PC-3 (cell line): Measurements from ENCODE around the gene NPTXR. TPM values are rescaled to one million over a fixed set of nuclear protein-coding genes. Genes with fewer than 3 reads are reported as not detected.

ENCODE experiments used
- ATAC-seq: fragments of 200-7000 bp; cut with Tn5 transposase; 2 replicates; pipeline ENCODE4 v1.9.1; 2020; ENCODE audit warnings: mild to moderate bottlenecking, moderate library complexity
- BruUV-seq: library from RNA; stranded (reverse); fragments of 400-500 nt; replicated peaks from 2 replicates; lab custom pipeline; 2021; lab: Mats Ljungman, UMichigan
- CTCF ChIA-PET: fragments of 300-600 bp; sonication (Branson Sonifier 250); formaldehyde crosslinking; loops from one replicate; lab custom pipeline; 2022; ENCODE audit warnings: antibody characterized with exemption; lab: Charles Lee
- POLR2A ChIA-PET: fragments of 300-600 bp; sonication (Branson Sonifier 250); formaldehyde crosslinking; loops from one replicate; lab custom pipeline; 2022; ENCODE audit warnings: antibody characterized with exemption; ENCODE audit not compliant: unreplicated experiment; lab: Charles Lee
- DNase-seq: peaks from one replicate; pipeline ENCODE4 v3.0.0-alpha.2; 2015
- H2AFZ ChIP-seq: fragments of 300-600 bp; sonication (generic); 2 replicates; pipeline ENCODE4 v1.6.0; 2016; ENCODE audit warnings: antibody characterized with exemption, low read length
- H3F3A ChIP-seq: fragments of 300-600 bp; sonication (generic); one replicate; pipeline ENCODE4 v1.6.0; 2017; ENCODE audit warnings: antibody characterized with exemption, low read length, control low read depth, mild to moderate bottlenecking; ENCODE audit not compliant: unreplicated experiment
- H3K27ac ChIP-seq: fragments of 300-600 bp; sonication (generic); 2 replicates; pipeline ENCODE4 v1.5.1; 2016; ENCODE audit warnings: mild to moderate bottlenecking, low read length
- H3K27me3 ChIP-seq: fragments of 300-600 bp; sonication (generic); 2 replicates; pipeline ENCODE4 v1.6.1; 2016; ENCODE audit warnings: low read length, mixed read lengths
- H3K36me3 ChIP-seq: fragments of 300-600 bp; sonication (generic); 2 replicates; pipeline ENCODE4 v1.6.1; 2016; ENCODE audit warnings: low read depth, mixed run types, low read length, mixed read lengths
- H3K4me1 ChIP-seq: fragments of 300-600 bp; sonication (generic); 2 replicates; pipeline ENCODE4 v1.5.1; 2016; ENCODE audit warnings: low read length; ENCODE audit not compliant: insufficient read depth
- H3K4me2 ChIP-seq: fragments of 300-600 bp; sonication (generic); 2 replicates; pipeline ENCODE4 v1.6.0; 2016; ENCODE audit warnings: low read length
- H3K4me3 ChIP-seq: fragments of 300-600 bp; sonication (generic); 2 replicates; pipeline ENCODE4 v1.5.1; 2016; ENCODE audit warnings: mild to moderate bottlenecking, low read length, mixed read lengths
- H3K79me2 ChIP-seq: fragments of 300-600 bp; sonication (generic); 2 replicates; pipeline ENCODE4 v1.6.1; 2017; ENCODE audit warnings: low read length, mixed read lengths
- H3K9ac ChIP-seq: fragments of 300-600 bp; sonication (generic); 2 replicates; pipeline ENCODE4 v1.6.0; 2016; ENCODE audit warnings: mild to moderate bottlenecking, low read length
- H3K9me2 ChIP-seq: fragments of 300-600 bp; sonication (generic); replicated peaks from 2 replicates; pipeline ENCODE4 v1.6.1; 2016; ENCODE audit warnings: mixed run types, low read length, mixed read lengths
- H3K9me3 ChIP-seq: fragments of 300-600 bp; sonication (generic); 2 replicates; pipeline ENCODE4 v1.6.1; 2016; ENCODE audit warnings: low read length, mixed read lengths
- H4K20me1 ChIP-seq: fragments of 300-600 bp; sonication (generic); 2 replicates; pipeline ENCODE4 v1.6.1; 2016; ENCODE audit warnings: low read length, mixed read lengths
- EZH2 ChIP-seq: fragments of 300-600 bp; sonication (generic); IDR thresholded peaks from one replicate; pipeline ENCODE4 v1.6.1; 2017; ENCODE audit warnings: antibody characterized with exemption, mild to moderate bottlenecking, low read length; ENCODE audit not compliant: unreplicated experiment
- EZH2phosphoT487 ChIP-seq: fragments of 300-600 bp; sonication (generic); IDR thresholded peaks from 2 replicates; pipeline ENCODE4 v1.6.1; 2018; ENCODE audit warnings: mild to moderate bottlenecking, antibody characterized with exemption, low read length, borderline replicate concordance
- intact Hi-C: fragments of 100-400 bp; cut with micrococcal nuclease; formaldehyde crosslinking; loops from 2 replicates; pipeline ENCODE4 v1.9.0; 2023
- total RNA-seq: library from RNA; depleted of rRNA; stranded (reverse); fragments of >200 nt; gene quantifications from 2 replicates; pipeline ENCODE4 v1.2.3, GENCODE V29; 2014
- TF ChIP-seq, protein P1 (sequence below): fragments of 300-600 bp; sonication (generic); conservative IDR thresholded peaks from 2 replicates; pipeline ENCODE4 v1.5.1; 2017; ENCODE audit warnings: antibody characterized with exemption, low read depth, mild to moderate bottlenecking, low read length

Gene NPTXR
- total RNA-seq, 1 experiment from 2014 or later = 2.8 TPM

DNA sequence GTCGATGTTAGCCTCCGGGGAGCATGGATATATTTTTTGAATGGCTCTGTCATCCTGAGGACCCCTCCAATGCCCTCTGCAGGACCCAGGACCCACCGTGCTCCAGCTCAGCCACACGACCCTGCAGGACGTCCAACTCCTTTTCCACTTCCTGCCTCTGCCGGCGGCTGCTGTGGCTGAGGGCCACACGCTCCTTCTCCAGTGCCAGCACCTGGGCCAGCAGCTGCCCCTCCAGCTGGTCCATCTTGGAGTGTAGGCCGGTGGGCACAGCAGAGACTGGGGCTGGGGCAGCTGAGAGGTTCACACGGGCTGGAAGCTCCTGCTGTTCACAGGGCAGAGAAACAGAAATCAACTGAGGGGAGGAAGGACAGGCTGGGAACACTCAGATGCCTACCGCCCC, 15.6 kb downstream of the NPTXR start:
- H3K9me3 ChIP-seq = no peaks in the 10 kb centered on the region
- no peaks in the 10 kb centered on the region for H3K9me2 ChIP-seq
- no peak overlapping the region for H2AFZ ChIP-seq
- no peaks in the 10 kb centered on the region for H3K27me3 ChIP-seq
- H3K4me3 ChIP-seq = no peak overlapping the region
- H3K36me3 ChIP-seq = no peaks in the 10 kb centered on the region
- TF ChIP-seq EZH2 = no peak
- TF ChIP-seq, protein P1, sequence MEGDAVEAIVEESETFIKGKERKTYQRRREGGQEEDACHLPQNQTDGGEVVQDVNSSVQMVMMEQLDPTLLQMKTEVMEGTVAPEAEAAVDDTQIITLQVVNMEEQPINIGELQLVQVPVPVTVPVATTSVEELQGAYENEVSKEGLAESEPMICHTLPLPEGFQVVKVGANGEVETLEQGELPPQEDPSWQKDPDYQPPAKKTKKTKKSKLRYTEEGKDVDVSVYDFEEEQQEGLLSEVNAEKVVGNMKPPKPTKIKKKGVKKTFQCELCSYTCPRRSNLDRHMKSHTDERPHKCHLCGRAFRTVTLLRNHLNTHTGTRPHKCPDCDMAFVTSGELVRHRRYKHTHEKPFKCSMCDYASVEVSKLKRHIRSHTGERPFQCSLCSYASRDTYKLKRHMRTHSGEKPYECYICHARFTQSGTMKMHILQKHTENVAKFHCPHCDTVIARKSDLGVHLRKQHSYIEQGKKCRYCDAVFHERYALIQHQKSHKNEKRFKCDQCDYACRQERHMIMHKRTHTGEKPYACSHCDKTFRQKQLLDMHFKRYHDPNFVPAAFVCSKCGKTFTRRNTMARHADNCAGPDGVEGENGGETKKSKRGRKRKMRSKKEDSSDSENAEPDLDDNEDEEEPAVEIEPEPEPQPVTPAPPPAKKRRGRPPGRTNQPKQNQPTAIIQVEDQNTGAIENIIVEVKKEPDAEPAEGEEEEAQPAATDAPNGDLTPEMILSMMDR = no peak
- no peak for TF ChIP-seq EZH2phosphoT487
- ATAC-seq (no peak), DNase-seq (no peak)
- H3K27ac ChIP-seq = no peak overlapping the region
- no peak overlapping the region for H3K9ac ChIP-seq
- ChIA-PET CTCF (no interaction called here), POLR2A (no interaction called here)
- H4K20me1 ChIP-seq = no peaks in the 10 kb centered on the region
- BruUV-seq = no TSS peak
- no peak overlapping the region for H3K4me2 ChIP-seq
- no peaks in the 10 kb centered on the region for H3K79me2 ChIP-seq
- H3F3A ChIP-seq = no peaks in the 10 kb centered on the region
- intact Hi-C loops = no loop called here
- no peaks in the 10 kb centered on the region for H3K4me1 ChIP-seq

DNA sequence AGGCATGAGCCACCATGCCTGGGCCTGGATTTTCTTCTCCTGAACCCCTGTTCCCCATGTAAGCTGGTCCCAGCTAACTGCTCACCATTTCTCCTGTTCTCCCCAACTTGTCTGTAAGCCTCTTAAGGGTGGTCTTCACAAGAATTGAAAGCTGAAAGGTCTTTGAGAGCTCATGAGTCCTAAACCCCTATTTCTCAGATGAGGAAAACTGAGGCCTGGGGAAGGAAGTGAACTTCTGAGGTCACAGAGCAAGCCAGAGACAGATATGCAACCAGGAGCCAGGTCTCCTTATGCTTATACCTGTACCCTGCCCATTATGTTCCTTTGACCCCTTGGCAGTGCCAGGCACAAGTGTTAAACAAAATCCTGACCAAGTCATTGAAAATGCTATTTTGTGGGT, 16.3 kb downstream of the NPTXR start:
- POLR2A ChIA-PET = no interaction called here

DNA sequence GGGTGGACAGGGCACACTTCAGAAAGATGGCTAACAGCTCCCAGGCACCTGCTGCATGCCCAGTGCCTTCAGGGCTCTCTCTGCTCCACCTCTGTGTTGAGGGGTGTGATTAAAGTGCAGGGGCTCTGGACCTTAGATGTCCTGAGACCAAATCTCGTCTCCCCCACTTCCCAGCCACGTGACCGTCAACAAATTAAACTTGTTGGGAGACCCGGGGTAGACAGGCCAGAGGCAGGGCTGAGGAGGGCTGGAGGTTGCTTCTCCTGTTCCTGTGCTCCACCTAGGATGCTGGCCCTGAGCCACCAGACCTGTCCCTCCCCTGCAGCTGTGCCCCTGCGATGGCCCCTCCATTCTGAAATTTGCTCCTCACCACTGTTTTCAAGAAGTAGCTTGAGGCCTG, 17.0 kb downstream of the NPTXR start:
- Histone ChIP-seq H3F3A (no peaks in the 10 kb centered on the region), H3K79me2 (no peaks in the 10 kb centered on the region), H3K4me3 (no peak overlapping the region), H3K27me3 (no peaks in the 10 kb centered on the region), H2AFZ (no peak overlapping the region), H3K4me1 (no peaks in the 10 kb centered on the region), H3K9ac (no peak overlapping the region), H3K4me2 (no peak overlapping the region), H3K9me2 (no peaks in the 10 kb centered on the region), H3K27ac (no peak overlapping the region), H4K20me1 (no peaks in the 10 kb centered on the region), H3K36me3 (no peaks in the 10 kb centered on the region), H3K9me3 (no peaks in the 10 kb centered on the region)
- no peak for ATAC-seq
- ChIA-PET CTCF (no interaction called here), POLR2A (no interaction called here)
- no peak for DNase-seq
- BruUV-seq = no TSS peak
- no peak for TF ChIP-seq EZH2
- TF ChIP-seq EZH2phosphoT487 = no peak
- TF ChIP-seq, protein P1 = no peak
- intact Hi-C loops = no loop called here

More for the DNA sequence above, 16.3 kb downstream of the NPTXR start:
- H3K9ac ChIP-seq = no peak overlapping the region
- no peaks in the 10 kb centered on the region for H3K4me1 ChIP-seq
- ATAC-seq (no peak), DNase-seq (no peak)
- H3K79me2 ChIP-seq = no peaks in the 10 kb centered on the region
- no peak overlapping the region for H3K27ac ChIP-seq
- no peak overlapping the region for H2AFZ ChIP-seq
- H3F3A ChIP-seq = no peaks in the 10 kb centered on the region
- TF ChIP-seq, protein P1 = no peak
- no peak for TF ChIP-seq EZH2phosphoT487
- TF ChIP-seq EZH2 = no peak
- H3K9me3 ChIP-seq = no peaks in the 10 kb centered on the region
- H3K27me3 ChIP-seq = no peaks in the 10 kb centered on the region
- H3K4me3 ChIP-seq = no peak overlapping the region
- H3K36me3 ChIP-seq = no peaks in the 10 kb centered on the region
- intact Hi-C loops = no loop called here
- H3K9me2 ChIP-seq = no peaks in the 10 kb centered on the region
- CTCF ChIA-PET = no interaction called here
- no peak overlapping the region for H3K4me2 ChIP-seq
- no peaks in the 10 kb centered on the region for H4K20me1 ChIP-seq
- no TSS peak for BruUV-seq
